HG02970 (cell line): ENCODE results near the gene GTF2F2.

Source experiments
- ATAC-seq: cut with Tn5 transposase; IDR thresholded peaks from one replicate; pipeline ENCODE4 v1.9.1; 2021; ENCODE audit warnings: mild to moderate bottlenecking, moderate library complexity, moderate number of reproducible peaks; ENCODE audit not compliant: unreplicated experiment, low FRiP score

GTF2F2 gene

GRCh38 chr13:45120967-45121831 lies 889 bp downstream of the GTF2F2 start:
- no peak for ATAC-seq

GRCh38 chr13:45122941-45123340 lies 2.6 kb downstream of the GTF2F2 start:
- no peak for ATAC-seq

GRCh38 chr13:45132369-45133064 lies 12.2 kb downstream of the GTF2F2 start:
- ATAC-seq, result no peak

- ATAC-seq, result no peak
Observed at GRCh38 chr13:45133396-45134118, 13.2 kb downstream of the GTF2F2 start.

GRCh38 chr13:45136741-45137504 lies 16.6 kb downstream of the GTF2F2 start:
- ATAC-seq, result no peak

- no peak for ATAC-seq
Observed at GRCh38 chr13:45137526-45137925, 17.2 kb downstream of the GTF2F2 start.

- no peak for ATAC-seq
Observed at GRCh38 chr13:45138282-45138681, 18.0 kb downstream of the GTF2F2 start.

GRCh38 chr13:45141369-45141768 lies 21.1 kb downstream of the GTF2F2 start:
- ATAC-seq, result no peak

- no peak for ATAC-seq
Observed at GRCh38 chr13:45142440-45143345, 22.4 kb downstream of the GTF2F2 start.

- no peak for ATAC-seq
Observed at GRCh38 chr13:45143346-45143751, 23.0 kb downstream of the GTF2F2 start.

GRCh38 chr13:45149964-45150363 lies 29.7 kb downstream of the GTF2F2 start:
- no peak for ATAC-seq

- ATAC-seq, result no peak
Observed at GRCh38 chr13:45156565-45157361, 36.5 kb downstream of the GTF2F2 start.

GRCh38 chr13:45162194-45162593 lies 41.9 kb downstream of the GTF2F2 start:
- no peak for ATAC-seq

- ATAC-seq, result no peak
Observed at GRCh38 chr13:45162821-45163220, 42.5 kb downstream of the GTF2F2 start.

- no peak for ATAC-seq
Observed at GRCh38 chr13:45166858-45167257, 46.5 kb downstream of the GTF2F2 start.

GRCh38 chr13:45167611-45168554 lies 47.6 kb downstream of the GTF2F2 start:
- no peak for ATAC-seq

GRCh38 chr13:45168555-45168930 lies 48.2 kb downstream of the GTF2F2 start:
- ATAC-seq, result no peak

- no peak for ATAC-seq
Observed at GRCh38 chr13:45174478-45174877, 54.2 kb downstream of the GTF2F2 start.
